NCI-H1092 treated with DMSO at 0.1 percent for 48 hours (cell line): ENCODE results near the gene MAT2A.
"Not testable (repeated sequence)": the region's sequence is repeated elsewhere in the genome, so short reads cannot be mapped to it uniquely, and the experiment has no call there.

ENCODE experiments used
- DNase-seq: peaks from one replicate; lab custom pipeline; 2025; lab: John Stamatoyannopoulos, UW

Gene MAT2A

DNA sequence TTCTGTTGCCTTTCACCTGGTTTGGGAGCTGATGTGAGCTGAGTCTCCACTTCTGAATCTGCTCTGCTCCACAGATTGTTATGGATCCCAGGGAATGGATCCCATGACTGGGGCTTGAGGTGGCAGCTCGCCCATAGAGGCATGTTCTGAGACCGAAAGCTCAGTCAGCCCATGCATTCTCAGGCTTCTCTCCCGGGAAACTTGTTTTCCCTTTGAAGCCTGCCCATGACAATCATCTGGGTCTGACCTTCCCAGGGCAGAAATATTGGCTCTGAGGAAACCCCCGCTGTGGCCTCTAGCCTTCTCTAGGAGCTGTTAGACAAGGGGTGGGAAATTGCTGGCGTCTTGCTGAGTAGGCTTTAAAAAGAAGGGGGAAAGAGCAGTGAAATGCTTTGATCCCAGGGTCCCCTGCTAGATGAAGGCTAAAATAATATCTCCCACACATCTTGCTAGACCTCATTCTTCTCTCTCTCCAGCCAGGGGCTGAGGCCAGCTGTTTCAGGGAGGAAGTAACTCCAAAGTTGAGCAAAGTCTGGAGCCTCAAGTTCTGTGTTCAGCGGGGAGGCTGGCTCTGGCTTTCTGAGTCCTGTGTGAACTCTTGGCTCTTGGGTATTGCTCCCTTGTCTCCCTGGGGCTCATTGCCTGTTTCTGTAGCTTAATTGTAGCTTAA is 40.4 kb downstream of the MAT2A start:
- DNase-seq, result no peak

DNA sequence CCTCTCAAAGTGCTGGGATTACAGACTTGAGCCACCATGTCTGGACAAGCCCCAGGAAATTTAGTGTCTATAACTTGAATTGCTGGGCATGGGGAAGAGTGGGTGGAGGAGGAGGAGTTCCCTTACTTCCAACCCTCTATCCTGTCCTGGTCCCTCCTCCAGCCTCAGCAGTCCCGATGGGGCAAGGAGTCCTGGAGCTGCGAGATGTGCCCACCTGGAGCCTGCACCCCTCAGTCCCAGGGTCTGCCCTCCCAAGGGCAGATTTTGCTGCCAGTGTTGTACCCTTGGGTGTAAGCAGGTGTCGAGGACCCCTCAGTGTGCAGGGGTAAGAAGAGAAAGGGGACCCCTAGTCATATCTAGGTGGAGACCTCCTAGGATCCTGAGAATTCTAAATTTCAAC is 41.2 kb downstream of the MAT2A start:
- no peak for DNase-seq

DNA sequence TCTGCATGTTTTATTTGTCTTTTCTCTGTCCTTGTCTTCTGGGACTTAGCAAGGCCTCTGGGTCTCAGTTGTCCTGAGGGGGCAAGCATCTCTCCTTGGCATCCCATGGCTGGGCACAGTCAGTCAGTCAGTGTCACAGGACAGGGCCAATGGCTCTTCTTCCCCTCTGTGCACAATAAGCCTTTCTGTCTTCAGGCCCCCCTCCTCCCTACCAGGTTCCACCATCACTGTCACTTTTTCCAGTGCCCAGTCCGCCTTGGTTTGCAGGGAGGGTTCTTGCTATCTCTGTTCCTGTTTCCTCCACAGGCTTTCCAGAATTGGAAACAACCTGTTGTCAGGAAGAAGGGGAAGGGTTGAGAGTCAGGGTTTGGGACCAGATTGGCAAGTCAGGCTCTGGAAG is 43.5 kb downstream of the MAT2A start:
- no peak for DNase-seq

DNA sequence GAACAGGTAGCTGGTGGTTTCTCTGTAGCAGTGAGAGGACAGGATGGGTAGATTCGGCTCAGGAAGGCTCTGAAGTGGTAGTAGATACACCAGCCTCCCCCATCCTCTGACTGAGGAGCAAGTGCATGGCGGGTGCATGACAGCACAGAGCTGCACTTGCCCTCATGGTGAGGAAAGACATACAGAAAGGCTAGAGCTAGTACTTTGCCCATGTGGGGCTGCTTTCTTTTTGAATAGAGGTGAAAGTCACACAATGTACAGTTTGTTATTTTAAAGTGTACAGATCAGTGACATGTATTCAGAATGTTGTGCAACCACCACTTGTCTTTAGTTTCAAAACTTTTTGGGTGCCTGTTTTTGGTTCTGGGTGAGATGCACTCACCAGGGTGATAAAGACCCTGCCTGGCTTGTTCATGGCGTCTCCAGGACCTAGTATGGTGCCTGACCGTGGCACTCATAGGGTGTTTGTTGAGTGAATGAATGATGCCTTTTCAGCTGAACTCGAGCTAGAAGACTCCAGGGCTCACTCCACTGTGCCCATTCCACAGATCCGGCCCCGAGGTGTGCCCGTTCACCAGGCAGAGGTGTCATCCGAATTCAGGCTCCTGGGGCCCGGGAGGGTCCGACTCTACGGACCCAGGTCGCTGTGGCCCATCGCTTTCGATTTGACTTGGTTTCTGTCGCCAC is 44.8 kb downstream of the MAT2A start:
- DNase-seq, result no peak

DNA sequence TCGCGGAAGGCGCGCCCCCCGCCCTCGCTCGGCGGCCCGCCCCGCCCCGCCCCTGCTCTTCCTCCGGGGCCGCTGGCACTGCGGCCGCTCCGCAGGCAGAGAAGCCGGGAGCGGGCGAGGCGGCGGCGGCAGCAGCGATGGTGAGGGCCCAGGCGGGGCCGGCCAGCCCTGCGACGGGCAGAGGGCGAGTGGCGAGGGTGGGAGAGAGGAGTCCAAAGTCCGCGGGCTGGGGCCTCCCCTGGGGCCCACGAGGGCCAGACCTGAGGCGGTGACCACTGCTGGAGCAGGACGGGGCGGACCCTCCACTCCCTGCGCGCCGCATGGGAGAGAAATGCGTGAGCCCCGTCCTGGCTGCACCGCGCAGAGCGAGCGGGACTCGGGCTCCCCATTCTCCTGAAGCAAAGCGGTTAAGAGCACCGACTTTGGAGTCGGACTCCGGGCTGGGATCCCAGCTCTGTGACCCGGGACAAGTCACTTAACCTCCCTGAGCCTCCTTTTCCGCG is 45.4 kb downstream of the MAT2A start, which contains the start of gene VAMP5:
VAMP5 (plus strand) TSS at position 78 of the 503 bp plus-strand sequence; CDS start at position 138, 60 bp downstream.
- no peak for DNase-seq

DNA sequence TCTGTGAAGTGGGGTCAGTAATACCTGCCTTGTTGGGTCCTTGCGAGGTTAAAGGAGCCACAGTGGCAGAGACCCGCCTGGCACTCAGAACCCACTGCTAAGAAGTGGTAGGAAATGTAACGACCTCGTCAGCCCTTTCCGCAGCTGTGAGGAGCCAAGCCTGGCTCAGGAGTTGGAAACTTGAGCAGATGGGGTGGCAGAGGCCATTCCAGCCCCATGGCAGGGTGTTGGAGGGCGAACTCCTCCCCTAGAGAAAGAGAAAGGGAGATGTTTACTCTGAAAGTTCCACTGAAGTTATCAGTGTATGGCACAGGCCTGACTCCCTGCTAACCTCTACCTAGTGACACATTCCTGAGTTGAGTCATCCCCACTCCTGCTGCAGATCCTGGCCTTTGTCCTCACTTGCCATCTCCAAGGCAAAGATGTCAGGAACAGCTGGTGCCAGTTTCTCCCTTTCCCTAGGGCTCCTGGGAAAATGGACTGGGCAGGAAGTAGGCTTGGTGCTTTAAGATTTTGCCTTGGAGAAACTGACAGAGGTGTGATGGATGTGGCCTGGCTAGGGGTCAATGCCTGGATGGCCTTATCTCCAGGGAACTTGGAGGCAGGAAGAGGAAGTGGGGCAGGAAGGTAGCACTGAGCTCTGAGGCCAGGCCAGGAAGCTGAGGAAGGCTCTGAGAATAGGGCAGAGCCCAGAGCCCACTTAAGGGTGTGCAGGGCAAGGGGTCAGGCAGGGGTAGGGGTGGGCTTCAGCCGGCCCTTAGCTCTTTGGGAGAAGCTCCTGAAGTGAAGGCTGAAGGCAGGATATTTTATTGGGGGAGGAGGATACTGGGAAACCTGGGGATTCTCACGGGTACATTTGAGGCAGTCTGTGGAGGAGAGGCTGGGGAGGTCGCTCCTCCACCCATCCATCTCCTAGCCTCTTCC is 46.2 kb downstream of the MAT2A start:
- DNase-seq, result no peak

DNA sequence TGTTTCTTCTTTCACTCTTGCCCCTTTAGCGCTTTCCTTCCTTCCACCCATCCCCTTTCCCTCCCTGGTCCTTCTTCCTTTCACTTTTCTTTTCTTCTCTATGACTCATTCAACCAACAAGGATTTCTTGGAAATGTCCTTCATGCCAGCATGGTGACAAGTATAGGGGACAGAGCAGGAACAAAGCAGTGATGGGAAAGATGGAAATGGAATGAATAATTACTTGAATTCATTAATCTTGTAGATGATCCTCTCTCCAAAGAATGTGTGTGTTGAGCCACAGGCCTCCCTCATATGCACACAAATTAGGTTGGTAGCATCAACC is 46.8 kb downstream of the MAT2A start:
- no peak for DNase-seq

DNA sequence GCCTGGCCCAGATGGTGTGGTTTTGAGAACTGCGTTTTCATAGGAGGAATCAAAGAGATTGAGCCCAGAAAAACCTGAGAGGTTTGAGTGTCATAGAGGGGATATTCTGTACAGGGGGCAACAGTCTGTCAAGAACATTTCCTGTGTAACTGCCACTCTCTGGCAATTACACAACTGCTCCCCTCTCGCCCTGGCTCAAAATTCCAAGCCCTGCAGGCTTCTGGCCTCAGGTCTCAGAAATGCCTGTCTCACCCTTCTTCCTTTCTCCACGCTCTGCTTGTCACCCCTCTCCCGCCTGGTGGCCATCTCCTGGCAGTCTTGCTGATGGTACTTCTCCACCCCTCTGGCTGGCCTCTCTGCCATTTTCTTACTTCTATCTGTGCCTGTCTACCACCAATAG is 49.3 kb downstream of the MAT2A start:
- no peak for DNase-seq

DNA sequence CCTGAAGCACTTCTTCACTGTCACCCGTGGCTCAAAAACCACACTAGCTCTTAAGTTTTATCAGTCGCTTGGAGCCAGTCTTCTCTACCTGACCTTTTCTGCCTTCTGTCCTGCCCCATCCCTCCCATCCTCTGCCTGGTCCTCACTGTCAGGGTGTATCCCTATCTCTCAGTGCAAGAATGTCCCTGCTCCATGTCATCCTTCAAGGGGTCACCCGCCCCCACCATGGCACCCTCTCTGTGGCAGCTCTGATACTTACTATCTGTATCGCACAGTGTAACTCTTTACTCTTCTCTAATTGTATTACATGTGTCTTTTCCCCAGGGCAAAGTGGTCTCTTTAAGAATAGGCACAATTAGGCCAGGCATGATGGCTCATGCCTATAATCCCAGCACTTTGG is 49.7 kb downstream of the MAT2A start:
- no peak for DNase-seq

DNA sequence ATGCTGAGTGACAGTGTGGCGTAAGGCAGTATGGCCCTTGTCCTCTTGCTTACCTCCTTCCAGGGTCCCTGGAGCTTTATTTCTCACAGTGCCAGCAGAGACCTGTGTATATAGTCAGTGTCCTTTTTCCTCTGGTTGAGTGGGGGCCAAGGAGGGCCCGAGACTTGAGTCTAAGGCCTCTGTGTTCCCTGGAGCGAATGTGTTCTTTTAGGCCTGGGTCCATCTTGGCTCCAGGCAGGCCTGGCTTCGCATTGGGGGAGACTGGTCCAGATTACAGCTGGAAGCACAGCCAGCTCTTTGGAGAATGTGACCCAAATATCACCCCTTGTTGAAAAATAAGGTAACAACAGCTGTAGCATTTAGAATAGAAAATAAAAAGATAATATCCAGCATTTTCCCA is 50.2 kb downstream of the MAT2A start:
- no peak for DNase-seq

DNA sequence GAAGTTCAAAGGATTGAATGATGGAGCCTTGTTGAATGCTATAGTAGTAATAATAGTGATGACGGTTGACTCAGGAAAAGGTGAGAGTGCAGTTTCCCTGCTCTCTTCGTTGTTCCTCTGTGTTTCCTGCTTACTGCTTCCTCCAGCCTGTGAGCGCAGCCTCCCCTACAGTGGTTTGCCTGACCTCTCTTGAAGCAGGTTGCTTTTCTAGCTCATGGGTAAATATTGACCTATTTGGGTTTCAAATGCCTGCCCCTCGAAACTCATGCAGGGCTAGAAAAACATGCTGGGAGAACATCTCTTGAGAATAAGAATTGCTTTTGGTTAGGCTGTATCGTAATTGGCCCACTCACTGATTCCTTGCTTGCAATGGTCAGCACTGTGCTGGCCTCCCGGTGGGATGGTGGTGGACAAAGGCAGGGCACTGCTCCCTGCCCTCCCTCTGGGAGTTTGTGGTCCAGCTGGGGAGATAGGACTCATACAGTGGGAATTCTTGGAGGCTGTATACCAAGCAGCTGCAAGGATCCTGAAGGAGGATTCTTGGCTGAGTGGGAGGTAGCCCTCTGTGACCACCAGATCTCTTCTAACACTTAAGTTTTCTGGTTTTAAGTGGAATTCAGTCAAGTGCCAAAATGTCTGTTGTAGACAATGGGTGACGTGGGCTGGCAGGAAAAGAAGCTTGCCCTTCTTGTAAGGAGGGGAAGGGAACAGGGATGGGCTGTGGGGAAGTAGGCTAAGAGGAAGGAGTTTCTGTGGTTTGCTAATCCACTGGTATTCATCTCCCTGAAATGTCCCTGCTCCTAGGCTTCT is 51.2 kb downstream of the MAT2A start:
- DNase-seq, result no peak

DNA sequence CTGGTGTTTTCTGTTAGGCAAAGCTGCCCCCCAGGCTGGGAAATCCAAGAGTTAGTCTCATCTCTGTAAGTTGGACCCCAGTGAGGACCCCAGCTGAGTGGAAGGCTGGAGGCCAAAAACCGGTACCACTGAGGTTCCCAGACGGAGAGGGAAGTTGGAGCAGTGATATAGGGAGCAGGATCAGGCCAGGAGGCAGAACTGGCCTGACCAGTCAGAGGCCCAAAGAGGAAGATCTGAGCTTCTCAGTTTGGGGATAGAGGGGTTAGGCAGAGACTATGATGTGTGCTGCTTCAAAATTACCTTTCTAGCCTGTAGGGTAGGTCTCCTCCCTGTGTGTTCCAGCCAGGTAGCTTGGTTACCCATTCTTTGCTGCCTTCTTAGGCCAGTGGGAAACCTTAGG is 52.0 kb downstream of the MAT2A start:
- no peak for DNase-seq

DNA sequence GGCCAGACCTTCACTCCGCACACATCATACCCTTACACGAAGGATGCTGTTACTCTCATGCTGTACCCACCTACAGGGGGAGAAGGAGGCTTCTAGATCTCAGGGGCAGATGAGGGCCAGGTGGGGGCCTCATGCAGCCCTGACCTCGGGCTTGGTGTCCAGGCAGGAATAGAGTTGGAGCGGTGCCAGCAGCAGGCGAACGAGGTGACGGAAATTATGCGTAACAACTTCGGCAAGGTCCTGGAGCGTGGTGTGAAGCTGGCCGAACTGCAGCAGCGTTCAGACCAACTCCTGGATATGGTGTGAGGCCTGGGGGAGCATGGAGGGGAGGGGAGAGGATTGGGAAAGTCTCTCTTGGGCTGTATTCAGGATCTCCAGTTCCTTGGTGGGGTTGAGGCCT is 52.6 kb downstream of the MAT2A start:
- DNase-seq, result no peak

DNA sequence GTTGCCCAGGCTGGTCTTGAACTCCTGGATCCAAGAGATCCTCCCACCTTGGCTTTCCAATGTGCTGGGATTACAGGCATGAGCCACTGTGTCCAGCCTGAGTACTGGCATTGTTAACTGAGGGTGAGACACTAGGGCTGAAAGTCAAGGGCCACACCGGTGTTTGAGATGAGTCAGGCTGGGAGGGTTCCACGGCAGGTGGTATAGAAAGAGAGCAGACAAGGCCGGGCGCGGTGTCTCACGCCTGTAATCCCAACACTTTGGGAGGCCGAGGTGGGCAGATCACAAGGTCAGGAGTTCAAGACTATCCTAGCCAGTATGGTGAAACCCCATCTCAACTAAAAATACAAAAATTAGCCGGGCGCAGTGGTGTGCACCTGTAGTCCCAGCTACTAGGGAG is 53.3 kb downstream of the MAT2A start:
- not testable (repeated sequence) for DNase-seq

DNA sequence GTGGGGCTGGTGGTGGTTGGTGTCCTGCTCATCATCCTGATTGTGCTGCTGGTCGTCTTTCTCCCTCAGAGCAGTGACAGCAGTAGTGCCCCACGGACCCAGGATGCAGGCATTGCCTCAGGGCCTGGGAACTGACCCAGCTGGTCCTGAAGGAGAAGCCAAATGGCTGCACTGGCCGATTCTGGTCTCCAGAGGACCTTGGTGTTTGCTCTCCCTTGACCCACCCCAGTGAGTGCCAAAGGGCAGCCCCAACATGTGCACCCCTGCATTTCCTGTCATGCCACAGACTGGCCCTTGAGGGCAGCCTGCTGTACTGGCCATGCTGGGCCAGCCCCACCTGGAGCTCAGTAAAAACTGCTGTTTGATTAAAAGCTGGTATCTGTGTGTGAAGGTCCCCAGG is 54.1 kb downstream of the MAT2A start:
- DNase-seq, result no peak
